ENCODE data around the gene OPRM1. TPM values are rescaled to one million over a fixed set of nuclear protein-coding genes. Genes with fewer than 3 reads are reported as not detected.

The OPRM1 gene
- total and polyA plus RNA-seq, 2 of the 8 experiments (the other 6 are each of a cell fraction or from before 2014, with no cell fraction given) = not detected

GRCh38 chr6:154179434-154179833, 140.4 kb downstream of the OPRM1 start:
- ChIA-PET POLR2A (ENCODE audit: partially characterized antibody) (no interaction called here), CTCF (ENCODE audit: partially characterized antibody) (interaction anchor here (0.8 kb wide), 1 partner anchor 13 kb away, joined by 3 read pairs; no protein-coding TSS in a partner anchor)
- Histone ChIP-seq H3K27ac (ENCODE audit: low read depth, low read length) (no peak overlapping the region), H3K9ac (replicated peaks in 1 of 4; ENCODE audit: extremely low read depth in 1 of 4, low read depth in 3 of 4, low read length in 3 of 4) (no peak overlapping the region), H2AFZ (ENCODE audit: low read length) (no peak overlapping the region), H3K4me3 (ENCODE audit: extremely low read depth in 1 of 4, insufficient read depth in 2 of 4, low read depth in 3 of 4, low read length in 4 of 4) (no peak overlapping the region), H4K91ac (replicated peaks; ENCODE audit: insufficient read length, low read length) (no peak overlapping the region), H4K8ac (ENCODE audit: extremely low read depth, insufficient read depth, low read length) (no peak overlapping the region), H3K79me2 (ENCODE audit: control insufficient read depth in 1 of 2, insufficient read depth in 2 of 2, low read length in 2 of 2) (no peaks in the 10 kb centered on the region), H3K14ac (ENCODE audit: insufficient read length) (no peak overlapping the region), H2BK120ac (replicated peaks; ENCODE audit: low read depth, low read length) (no peak overlapping the region), H2BK15ac (ENCODE audit: low read length) (no peak overlapping the region), H2BK12ac (ENCODE audit: low read depth, low read length) (no peak overlapping the region), H2BK5ac (ENCODE audit: low read depth, low read length) (no peak overlapping the region), H3K4me1 (replicated peaks in 1 of 4; ENCODE audit: control insufficient read depth in 3 of 4, insufficient read depth in 4 of 4, low read length in 3 of 4) (no peaks in the 10 kb centered on the region), H3K4me2 (ENCODE audit: insufficient read depth in 1 of 2, low read depth in 2 of 2, low read length in 2 of 2) (no peak overlapping the region), H3K23ac (ENCODE audit: insufficient read length) (no peak overlapping the region), H3K4ac (replicated peaks; ENCODE audit: insufficient read length, low read depth, low read length) (no peak overlapping the region), H3K79me1 (ENCODE audit: low read depth, low read length) (no peaks in the 10 kb centered on the region), H4K5ac (ENCODE audit: insufficient read length, low read depth, low read length) (no peak overlapping the region), H3K27me3 (replicated peaks in 1 of 4; ENCODE audit: control insufficient read depth in 3 of 4, extremely low read depth in 1 of 4, insufficient read depth in 3 of 4, low read length in 3 of 4) (no peaks in the 10 kb centered on the region), H3K9me3 (ENCODE audit: insufficient read depth in 2 of 2, low read depth in 1 of 2, low read length in 1 of 2) (no peaks in the 10 kb centered on the region), H3K18ac (ENCODE audit: extremely low read depth, low read length) (no peak overlapping the region), H3K23me2 (ENCODE audit: low read depth, low read length) (no peaks in the 10 kb centered on the region), H3K56ac (replicated peaks; ENCODE audit: insufficient read length, low read depth, low read length) (no peak overlapping the region), H2BK20ac (ENCODE audit: low read length) (no peak overlapping the region), H3K36me3 (ENCODE audit: control insufficient read depth in 2 of 4, insufficient read depth in 4 of 4, low read length in 3 of 4) (no peaks in the 10 kb centered on the region), H2AK5ac (ENCODE audit: low read depth, low read length) (no peak overlapping the region), H4K20me1 (replicated peaks in 1 of 2; ENCODE audit: control insufficient read depth in 1 of 2, insufficient read depth in 2 of 2, low read length in 2 of 2) (no peaks in the 10 kb centered on the region)
- FAIRE-seq = no peak
- DNase-seq (ENCODE audit: low read depth in 1 of 2, low spot score in 2 of 2) = no peak
- WGBS, 2 experiments (ENCODE audit: extremely low coverage in 1 of 2, insufficient coverage in 1 of 2, insufficient read length in 1 of 2, insufficient replicate concordance in 2 of 2, low coverage in 1 of 2, low lambda C conversion rate in 2 of 2, missing lambda C conversion rate in 1 of 2) = 86% methylated on average over 5 of the region's 5 CpGs; no CpG with 5 or more reads in 1 of the 2 experiments
- TF ChIP-seq SIN3A (conservative IDR thresholded peaks at IDR 0.05 in 1 of 2, IDR thresholded peaks at IDR 0.05 in 1 of 2; ENCODE audit: low read depth in 1 of 2, low read length in 2 of 2) = no peak
- no peak for TF ChIP-seq ASH2L (IDR thresholded peaks at IDR 0.05; ENCODE audit: low read length)
- no peak for TF ChIP-seq GABPA (IDR thresholded peaks at IDR 0.05; ENCODE audit: borderline replicate concordance, insufficient read depth, low read length)
- no peak for TF ChIP-seq GTF2F1 (IDR thresholded peaks at IDR 0.05; ENCODE audit: borderline replicate concordance, low read depth, low read length)
- no peak for TF ChIP-seq KDM5A (IDR thresholded peaks at IDR 0.05; ENCODE audit: low read length)
- no peak for TF ChIP-seq PHF8 (conservative IDR thresholded peaks at IDR 0.05; ENCODE audit: low read depth, low read length)
- no peak for TF ChIP-seq KDM4A (IDR thresholded peaks at IDR 0.05; ENCODE audit: low read depth, low read length, severe bottlenecking)
- TF ChIP-seq TCF12 (IDR thresholded peaks at IDR 0.05; ENCODE audit: low read depth, low read length) = no peak
- no peak for TF ChIP-seq CBX8 (IDR thresholded peaks at IDR 0.05; ENCODE audit: borderline replicate concordance, low read depth, low read length)

All from H1 (cell line).